H1 (cell line): ENCODE measurements around the gene RBM20. TPM values are rescaled to one million over a fixed set of nuclear protein-coding genes. Genes with fewer than 3 reads are reported as not detected.
"Not testable (repeated sequence)": the region's sequence is repeated elsewhere in the genome, so short reads cannot be mapped to it uniquely, and the experiment has no call there.

Experiments used
- CTCF ChIA-PET: fragments of 300-600 bp; sonication (Branson Sonifier 250); formaldehyde crosslinking; loops from one replicate; lab custom pipeline; 2021; ENCODE audit not compliant: partially characterized antibody; lab: Charles Lee
- POLR2A ChIA-PET: fragments of 300-600 bp; sonication (Branson Sonifier 250); formaldehyde crosslinking; loops from one replicate; lab custom pipeline; 2021; ENCODE audit warnings: inconsistent platforms; ENCODE audit not compliant: partially characterized antibody; lab: Charles Lee
- DNase-seq, 2 experiments: peaks; one replicate each; pipeline versions ENCODE4 v3.0.0 to v3.0.0-alpha.2; 2010 to 2022; ENCODE audit warnings: low spot score in 2 of 2, low read depth in 1 of 2, mixed read lengths in 1 of 2
- FAIRE-seq: peaks from 2 replicates; lab custom pipeline; 2011; peaks lifted over from hg19 to GRCh38; lab: Jason Lieb, UNC
- H2AFZ ChIP-seq: 2 replicates; pipeline ENCODE4 v1.8.1; 2012; ENCODE audit warnings: low read length, inconsistent platforms
- H2AK5ac ChIP-seq: 2 replicates; pipeline ENCODE4 v1.6.1; 2013; ENCODE audit warnings: low read depth, low read length
- H2BK120ac ChIP-seq: replicated peaks from 2 replicates; pipeline ENCODE3; 2013; ENCODE audit warnings: low read depth, low read length, inconsistent platforms
- H2BK12ac ChIP-seq: 2 replicates; pipeline ENCODE4 v1.6.1; 2013; ENCODE audit warnings: low read depth, low read length
- H2BK15ac ChIP-seq: 2 replicates; pipeline ENCODE4 v1.6.1; 2013; ENCODE audit warnings: low read length
- H2BK20ac ChIP-seq: 2 replicates; pipeline ENCODE4 v1.6.1; 2013; ENCODE audit warnings: low read length
- H2BK5ac ChIP-seq: 2 replicates; pipeline ENCODE4 v1.6.1; 2013; ENCODE audit warnings: low read depth, low read length
- H3K14ac ChIP-seq: 2 replicates; pipeline ENCODE4 v1.6.1; 2013; ENCODE audit warnings: inconsistent platforms; ENCODE audit not compliant: insufficient read length
- H3K18ac ChIP-seq: 2 replicates; pipeline ENCODE4 v1.6.1; 2013; ENCODE audit warnings: low read length; ENCODE audit errors: extremely low read depth
- H3K23ac ChIP-seq: 2 replicates; pipeline ENCODE4 v1.6.1; 2013; ENCODE audit warnings: inconsistent platforms; ENCODE audit not compliant: insufficient read length
- H3K23me2 ChIP-seq: 2 replicates; pipeline ENCODE4 v1.6.1; 2013; ENCODE audit warnings: low read depth, low read length
- H3K27ac ChIP-seq: 2 replicates; pipeline ENCODE4 v1.6.1; 2011; ENCODE audit warnings: low read depth, low read length, inconsistent platforms
- H3K27me3 ChIP-seq, 4 experiments: replicated peaks in 1 of 4; 1 replicate in 1 of 4; 2 replicates in 3 of 4; pipeline versions ENCODE4 v1.6.1 to v1.8.1; 2011 to 2013; ENCODE audit warnings: low read length in 3 of 4, mild to moderate bottlenecking in 3 of 4, inconsistent platforms in 2 of 4, mixed read lengths in 2 of 4, moderate library complexity in 1 of 4; ENCODE audit not compliant: control insufficient read depth in 3 of 4, insufficient read depth in 3 of 4; ENCODE audit errors: extremely low read depth in 1 of 4
- H3K36me3 ChIP-seq, 4 experiments: 2 replicates each; pipeline versions ENCODE4 v1.6.1 to v1.8.1; 2011 to 2013; ENCODE audit warnings: mild to moderate bottlenecking in 4 of 4, low read length in 3 of 4, moderate library complexity in 2 of 4, control low read depth in 1 of 4, inconsistent platforms in 1 of 4; ENCODE audit not compliant: insufficient read depth in 4 of 4, control insufficient read depth in 2 of 4
- H3K4ac ChIP-seq: replicated peaks from 2 replicates; pipeline ENCODE3; 2013; ENCODE audit warnings: low read length, low read depth, mixed read lengths, inconsistent platforms; ENCODE audit not compliant: insufficient read length
- H3K4me1 ChIP-seq, 4 experiments: replicated peaks in 1 of 4; 1 replicate in 1 of 4; 2 replicates in 3 of 4; pipeline versions ENCODE4 v1.6.1 to v1.8.1; 2011 to 2013; ENCODE audit warnings: low read length in 3 of 4, inconsistent platforms in 2 of 4, mixed read lengths in 1 of 4; ENCODE audit not compliant: insufficient read depth in 4 of 4, control insufficient read depth in 3 of 4
- H3K4me2 ChIP-seq, 2 experiments: 2 replicates each; pipeline versions ENCODE4 v1.6.1 to v1.8.1; 2011 to 2013; ENCODE audit warnings: low read depth in 2 of 2, low read length in 2 of 2, control low read depth in 1 of 2, inconsistent platforms in 1 of 2, mild to moderate bottlenecking in 1 of 2; ENCODE audit not compliant: insufficient read depth in 1 of 2
- H3K4me3 ChIP-seq, 4 experiments: fragments of 200-600, 300-600 bp in 1 of 4; sonication (generic), shearing (Covaris generic), sonication (Bioruptor Twin) in 1 of 4; 2 replicates each; pipeline versions ENCODE4 v1.5.1 to v1.8.1; 2011 to 2016; ENCODE audit warnings: low read length in 4 of 4, low read depth in 3 of 4, control low read depth in 2 of 4, inconsistent platforms in 2 of 4, mild to moderate bottlenecking in 2 of 4, mixed read lengths in 1 of 4, moderate library complexity in 1 of 4; ENCODE audit not compliant: insufficient read depth in 2 of 4; ENCODE audit errors: extremely low read depth in 1 of 4
- H3K56ac ChIP-seq: replicated peaks from 2 replicates; pipeline ENCODE3; 2013; ENCODE audit warnings: low read depth, mild to moderate bottlenecking, mixed read lengths, low read length, inconsistent platforms; ENCODE audit not compliant: insufficient read length
- H3K79me1 ChIP-seq: 2 replicates; pipeline ENCODE4 v1.6.1; 2013; ENCODE audit warnings: low read depth, low read length, control low read depth
- H3K79me2 ChIP-seq, 2 experiments: 2 replicates each; pipeline versions ENCODE4 v1.6.1 to v1.8.1; 2012 to 2013; ENCODE audit warnings: low read length in 2 of 2, mild to moderate bottlenecking in 2 of 2, inconsistent platforms in 1 of 2; ENCODE audit not compliant: insufficient read depth in 2 of 2, control insufficient read depth in 1 of 2
- H3K9ac ChIP-seq, 4 experiments: replicated peaks in 1 of 4; 1 replicate in 1 of 4; 2 replicates in 3 of 4; pipeline versions ENCODE4 v1.6.1 to v1.8.1; 2011 to 2013; ENCODE audit warnings: low read depth in 3 of 4, low read length in 3 of 4, control low read depth in 2 of 4, mild to moderate bottlenecking in 2 of 4, moderate library complexity in 2 of 4, inconsistent platforms in 1 of 4; ENCODE audit errors: extremely low read depth in 1 of 4
- H3K9me3 ChIP-seq, 2 experiments: 2 replicates each; pipeline versions ENCODE4 v1.6.1 to v1.8.1; 2012 to 2013; ENCODE audit warnings: mild to moderate bottlenecking in 2 of 2, moderate library complexity in 2 of 2, control low read depth in 1 of 2, inconsistent platforms in 1 of 2, low read depth in 1 of 2, low read length in 1 of 2, mixed read lengths in 1 of 2; ENCODE audit not compliant: insufficient read depth in 2 of 2
- H4K20me1 ChIP-seq, 2 experiments: replicated peaks in 1 of 2; 2 replicates each; pipeline versions ENCODE3 to v1.8.1; 2011 to 2013; ENCODE audit warnings: inconsistent platforms in 2 of 2, low read length in 2 of 2, mild to moderate bottlenecking in 1 of 2; ENCODE audit not compliant: insufficient read depth in 2 of 2, control insufficient read depth in 1 of 2
- H4K5ac ChIP-seq: 2 replicates; pipeline ENCODE4 v1.6.1; 2013; ENCODE audit warnings: low read length, low read depth, mixed read lengths, inconsistent platforms; ENCODE audit not compliant: insufficient read length
- H4K8ac ChIP-seq: 2 replicates; pipeline ENCODE4 v1.8.0; 2013; ENCODE audit warnings: mild to moderate bottlenecking, moderate library complexity, low read length, inconsistent platforms; ENCODE audit not compliant: insufficient read depth; ENCODE audit errors: extremely low read depth
- H4K91ac ChIP-seq: replicated peaks from 2 replicates; pipeline ENCODE3; 2013; ENCODE audit warnings: low read length, mixed read lengths, inconsistent platforms; ENCODE audit not compliant: insufficient read length
- WGBS, 2 experiments: shearing (Covaris generic) in 1 of 2; methylation state at CpG; one replicate each; pipeline versions ENCODE4 v1.1.6 to v1.1.7; 2013 to 2015; ENCODE audit warnings: low lambda C conversion rate in 2 of 2, mixed read lengths in 2 of 2, inconsistent platforms in 1 of 2, low coverage in 1 of 2, missing lambda C conversion rate in 1 of 2; ENCODE audit not compliant: insufficient replicate concordance in 2 of 2, insufficient coverage in 1 of 2, insufficient read length in 1 of 2; ENCODE audit errors: extremely low coverage in 1 of 2, missing lambda C conversion rate in 1 of 2; 5-methylcytosine and 5-hydroxymethylcytosine counted together
- polyA plus RNA-seq, 7 experiments: library from polyadenylated mRNA; depleted of rRNA in 3 of 7; stranded (reverse) in 5 of 7; unstranded in 2 of 7; fragments of >200 nt in 5 of 7; fragments of 200-250 nt in 2 of 7; gene quantifications; 1 replicate in 5 of 7; 2 replicates in 1 of 7; 4 replicates in 1 of 7; pipeline versions ENCODE4 v1.2.1 to v1.2.3, GENCODE V29; 2011 to 2013; ENCODE audit warnings: missing spikeins in 2 of 7, mixed read lengths in 2 of 7
- total RNA-seq: library from RNA; stranded (reverse); fragmentation: NEBNext Ultra II Directional; extraction: Animal tissue kit (Norgen Biotek cat#: 25700); gene quantifications from 2 replicates; pipeline ENCODE4 v1.2.1, GENCODE V29; 2021

RBM20 gene
- total and polyA plus RNA-seq, 2 of the 8 experiments (the other 6 are each of a cell fraction or from before 2014, with no cell fraction given) = 0.05 to 0.63 TPM

GRCh38 chr10:110867011-110867806 is 223.1 kb downstream of the RBM20 start:
- ChIA-PET POLR2A (interaction anchor here (0.9 kb wide), 1 partner anchor 31 kb away, joined by 4 read pairs; no protein-coding TSS in a partner anchor), CTCF (interaction anchor here (1.1 to 2.7 kb wide), 4 partner anchors 9 to 121 kb away, joined by 3 to 10 read pairs (median 6); no protein-coding TSS in a partner anchor)
- 86% methylated on average over 8 of the region's 8 CpGs; no CpG with 5 or more reads in 1 of the 2 experiments for WGBS, 2 experiments
- H3K79me1 ChIP-seq, H3K23me2 ChIP-seq, H2BK5ac ChIP-seq, H2AFZ ChIP-seq, H3K9ac ChIP-seq, H3K56ac ChIP-seq, H4K8ac ChIP-seq, H3K4ac ChIP-seq, H2BK15ac ChIP-seq, H2AK5ac ChIP-seq, H3K4me3 ChIP-seq, H3K36me3 ChIP-seq, FAIRE-seq, H3K27ac ChIP-seq, H4K91ac ChIP-seq, H3K18ac ChIP-seq, H3K14ac ChIP-seq, H4K20me1 ChIP-seq, H2BK12ac ChIP-seq, H2BK120ac ChIP-seq, H3K23ac ChIP-seq, H3K27me3 ChIP-seq, H4K5ac ChIP-seq, H3K79me2 ChIP-seq, H3K9me3 ChIP-seq, H2BK20ac ChIP-seq, H3K4me2 ChIP-seq: not testable (repeated sequence)
- peaks cover 4 to 12% (median 8%) of the 10 kb centered on the region in 4 experiments for H3K4me1 ChIP-seq
- DNase-seq = peak in 1 of 2 experiments; percentile 23
